SK-N-DZ (cell line): Measurements from ENCODE around the gene GEMIN5.
"Not testable (repeated sequence)": the region's sequence is repeated elsewhere in the genome, so short reads cannot be mapped to it uniquely, and the experiment has no call there.

Source experiments
- DNase-seq: peaks from one replicate; pipeline ENCODE4 v3.0.0-alpha.2; 2015; ENCODE audit warnings: low spot score

GEMIN5 gene

GRCh38 chr5:154945695-154946301 is 7.8 kb upstream of the GEMIN5 start:
- peak; percentile 20 for DNase-seq

GRCh38 chr5:154944716-154945115 is 6.7 kb upstream of the GEMIN5 start:
- DNase-seq: no peak

GRCh38 chr5:154943527-154943926 is 5.5 kb upstream of the GEMIN5 start:
- no peak for DNase-seq

- peak; percentile 93 for DNase-seq
These were observed 3.0 kb upstream of the GEMIN5 start, which contains the start of gene MRPL22 for GRCh38 chr5:154940772-154941620. Gene MRPL22, plus strand, starts transcription at chr5:154941073. Its CDS starts 38 bp downstream, at chr5:154941111.

- DNase-seq: no peak
These were observed 2.4 kb upstream of the GEMIN5 start for GRCh38 chr5:154940375-154940771.

- not testable (repeated sequence) for DNase-seq
These were observed 1.4 kb upstream of the GEMIN5 start for GRCh38 chr5:154939387-154939786.

- DNase-seq: peak; percentile 8
These were observed 759 bp downstream of the GEMIN5 start for GRCh38 chr5:154937186-154937717.

- no peak for DNase-seq
These were observed 3.1 kb downstream of the GEMIN5 start for GRCh38 chr5:154934881-154935280.

GRCh38 chr5:154933537-154933936 is 4.5 kb downstream of the GEMIN5 start:
- no peak for DNase-seq

- no peak for DNase-seq
These were observed 14.3 kb downstream of the GEMIN5 start for GRCh38 chr5:154923441-154924430.

- DNase-seq: no peak
These were observed 20.3 kb downstream of the GEMIN5 start for GRCh38 chr5:154917757-154918156.

GRCh38 chr5:154916874-154917273 is 21.1 kb downstream of the GEMIN5 start:
- no peak for DNase-seq

- DNase-seq: not testable (repeated sequence)
These were observed 32.4 kb downstream of the GEMIN5 start for GRCh38 chr5:154905601-154906000.

- DNase-seq: no peak
These were observed 36.1 kb downstream of the GEMIN5 start for GRCh38 chr5:154901913-154902312.

- no peak for DNase-seq
These were observed 36.7 kb downstream of the GEMIN5 start for GRCh38 chr5:154901276-154901675.

- no peak for DNase-seq
These were observed 37.9 kb downstream of the GEMIN5 start for GRCh38 chr5:154900066-154900465.

GRCh38 chr5:154899151-154899816 is 38.7 kb downstream of the GEMIN5 start:
- no peak for DNase-seq

- no peak for DNase-seq
These were observed 39.8 kb downstream of the GEMIN5 start for GRCh38 chr5:154898210-154898609.

GRCh38 chr5:154896562-154897165 is 41.3 kb downstream of the GEMIN5 start:
- no peak for DNase-seq
